ENCODE results near the gene TXNRD2. TPM values are rescaled to one million over a fixed set of nuclear protein-coding genes. Genes with fewer than 3 reads are reported as not detected.

The TXNRD2 gene
- total and polyA plus RNA-seq, 10 of the 15 experiments (the other 5 are each of a cell fraction or from before 2014, with no cell fraction given): 1.6 to 26.0 (median 13.9) TPM

GRCh38 chr22:19879246-19879570, 62.4 kb downstream of the TXNRD2 start:
- H3K36me3 ChIP-seq (ENCODE audit: control insufficient read depth in 2 of 2, insufficient read depth in 2 of 2, low read length in 1 of 2): no peaks in the 10 kb centered on the region
- no peak for FAIRE-seq
- DNase-seq (ENCODE audit: low read depth, low spot score): no peak
- H3K79me2 ChIP-seq (ENCODE audit: control insufficient read depth, insufficient read depth, low read length): no peaks in the 10 kb centered on the region
- ChIA-PET RAD21 (ENCODE audit: unreplicated experiment) (no interaction called here), POLR2A (no interaction called here), SMC1A (ENCODE audit: uncharacterized antibody, unreplicated experiment) (no interaction called here), CTCF (no interaction called here)
- TF ChIP-seq ZNF687 (IDR thresholded peaks at IDR 0.05) (no peak), JUND (IDR thresholded peaks at IDR 0.05; ENCODE audit: low read depth, low read length) (no peak), GATAD2B (conservative IDR thresholded peaks at IDR 0.05; ENCODE audit: low read depth) (no peak), EGR1 (IDR thresholded peaks at IDR 0.05; ENCODE audit: borderline replicate concordance in 1 of 2, low read depth in 2 of 2, low read length in 2 of 2) (no peak), POLR2A (IDR thresholded peaks at IDR 0.05; ENCODE audit: low read depth, low read length) (no peak), POU2F2 (IDR thresholded peaks at IDR 0.05; ENCODE audit: borderline replicate concordance, low read depth, low read length) (no peak), TCF12 (IDR thresholded peaks at IDR 0.05; ENCODE audit: low read depth, low read length) (no peak), MYB (IDR thresholded peaks at IDR 0.05; ENCODE audit: borderline replicate concordance, low read depth, low read length) (no peak), E2F4 (IDR thresholded peaks at IDR 0.05; ENCODE audit: low read depth, low read length) (no peak), HSF1 (IDR thresholded peaks at IDR 0.05; ENCODE audit: low read depth, low read length) (no peak), ATF2 (IDR thresholded peaks at IDR 0.05; ENCODE audit: low read length) (no peak), NR2C1 (IDR thresholded peaks at IDR 0.05) (no peak), NFXL1 (IDR thresholded peaks at IDR 0.05; ENCODE audit: borderline replicate concordance) (no peak), ZBED1 (IDR thresholded peaks at IDR 0.05; ENCODE audit: borderline replicate concordance) (no peak), ELK1 (IDR thresholded peaks at IDR 0.05; ENCODE audit: low read depth, low read length) (no peak)
- H3K9me3 ChIP-seq (replicated peaks; ENCODE audit: control insufficient read depth, insufficient read depth, low read length): no peaks in the 10 kb centered on the region
- intact Hi-C loops (cut with micrococcal nuclease; ENCODE audit: unreplicated experiment) (no loop called here), in situ Hi-C loops (cut with MboI) (no loop called here)
- no peak overlapping the region for H3K27ac ChIP-seq (ENCODE audit: control insufficient read depth, insufficient read depth)
- no peaks in the 10 kb centered on the region for H4K20me1 ChIP-seq (ENCODE audit: control insufficient read depth, insufficient read depth)
- no peak for ATAC-seq
- BruUV-seq (replicated peaks): no TSS peak
- no peak overlapping the region for H3K9ac ChIP-seq (ENCODE audit: control insufficient read depth, insufficient read depth, low read length)
- H3K4me1 ChIP-seq (ENCODE audit: control insufficient read depth, insufficient read depth, low read length): no peaks in the 10 kb centered on the region
- no peak overlapping the region for H3K4me3 ChIP-seq
- no peak overlapping the region for H3K4me2 ChIP-seq (ENCODE audit: control insufficient read depth, insufficient read depth)
- no peak overlapping the region for H2AFZ ChIP-seq (ENCODE audit: control insufficient read depth, low read depth, low read length)
- H3K27me3 ChIP-seq (replicated peaks in 1 of 2; ENCODE audit: control insufficient read depth in 2 of 2, insufficient read depth in 2 of 2, low read length in 1 of 2): no peaks in the 10 kb centered on the region
- WGBS (ENCODE audit: insufficient coverage, insufficient replicate concordance, low lambda C conversion rate, missing lambda C conversion rate): 87% methylated on average over 11 of the region's 13 CpGs
